ENCODE measurements around the gene TYW1.

- TF ChIP-seq POLR2AphosphoS5 (IDR thresholded peaks at IDR 0.05; ENCODE audit: low read depth, low read length) (no peak), SIN3A (IDR thresholded peaks at IDR 0.05; ENCODE audit: borderline replicate concordance, insufficient read depth, low read length) (no peak)
These were observed 43.6 kb upstream of the TYW1 start for GRCh38 chr7:66953044-66953427.
